WTC11 (cell line): Measurements from ENCODE around the gene FMO2.

ENCODE experiments used
- TP53 ChIP-seq: sonication (generic); formaldehyde crosslinking; IDR thresholded peaks from 2 replicates; pipeline ENCODE4 v1.8.1; 2023; ENCODE audit warnings: mild to moderate bottlenecking, missing genetic modification reagents
- ZNF416 ChIP-seq: fragments of 250-450 bp; sonication (Bioruptor Pico); IDR thresholded peaks from 2 replicates; pipeline ENCODE4 v1.9.0; 2021; ENCODE audit warnings: mild to moderate bottlenecking, inconsistent platforms
- TF ChIP-seq, protein P1 (sequence below): fragments of 200-600 bp; IDR thresholded peaks from 2 replicates; pipeline ENCODE4 v1.8.0; 2022; ENCODE audit warnings: antibody characterized with exemption

- TF ChIP-seq ZNF416 (CRISPR knock-in tag) (no peak), TP53 (CRISPR knock-in tag) (no peak)
- TF ChIP-seq, protein P1, sequence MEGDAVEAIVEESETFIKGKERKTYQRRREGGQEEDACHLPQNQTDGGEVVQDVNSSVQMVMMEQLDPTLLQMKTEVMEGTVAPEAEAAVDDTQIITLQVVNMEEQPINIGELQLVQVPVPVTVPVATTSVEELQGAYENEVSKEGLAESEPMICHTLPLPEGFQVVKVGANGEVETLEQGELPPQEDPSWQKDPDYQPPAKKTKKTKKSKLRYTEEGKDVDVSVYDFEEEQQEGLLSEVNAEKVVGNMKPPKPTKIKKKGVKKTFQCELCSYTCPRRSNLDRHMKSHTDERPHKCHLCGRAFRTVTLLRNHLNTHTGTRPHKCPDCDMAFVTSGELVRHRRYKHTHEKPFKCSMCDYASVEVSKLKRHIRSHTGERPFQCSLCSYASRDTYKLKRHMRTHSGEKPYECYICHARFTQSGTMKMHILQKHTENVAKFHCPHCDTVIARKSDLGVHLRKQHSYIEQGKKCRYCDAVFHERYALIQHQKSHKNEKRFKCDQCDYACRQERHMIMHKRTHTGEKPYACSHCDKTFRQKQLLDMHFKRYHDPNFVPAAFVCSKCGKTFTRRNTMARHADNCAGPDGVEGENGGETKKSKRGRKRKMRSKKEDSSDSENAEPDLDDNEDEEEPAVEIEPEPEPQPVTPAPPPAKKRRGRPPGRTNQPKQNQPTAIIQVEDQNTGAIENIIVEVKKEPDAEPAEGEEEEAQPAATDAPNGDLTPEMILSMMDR = no peak
Observed at GRCh38 chr1:171219346-171220080, 34.4 kb downstream of the FMO2 start.
